Small intestine (tissue), 7 donors: ENCODE data around the gene RPL39L. TPM values are rescaled to one million over a fixed set of nuclear protein-coding genes. Genes with fewer than 3 reads are reported as not detected.
"Not testable (repeated sequence)": the region's sequence is repeated elsewhere in the genome, so short reads cannot be mapped to it uniquely, and the experiment has no call there.

Experiments
- DNase-seq, 2 donors: peaks; one replicate each; pipeline versions ENCODE4 v3.0.0 to v3.0.0-alpha.2; 2013
- FAIRE-seq: peaks from 2 replicates; lab custom pipeline; 2012; peaks lifted over from hg19 to GRCh38; lab: Jason Lieb, UNC
- H3K27ac ChIP-seq, 3 donors: one replicate each; pipeline ENCODE4 v1.5.1; 2013; ENCODE audit warnings: low read length in 2 of 3, mild to moderate bottlenecking in 2 of 3, control low read depth in 1 of 3, inconsistent platforms in 1 of 3, low read depth in 1 of 3, moderate library complexity in 1 of 3
- H3K27me3 ChIP-seq, 3 donors: one replicate each; pipeline ENCODE4 v1.6.1; 2013; ENCODE audit warnings: low read length in 3 of 3, inconsistent platforms in 1 of 3; ENCODE audit not compliant: control insufficient read depth in 3 of 3, insufficient read depth in 3 of 3
- H3K36me3 ChIP-seq, 3 donors: one replicate each; pipeline ENCODE4 v1.6.1; 2013; ENCODE audit warnings: low read length in 3 of 3, inconsistent platforms in 1 of 3, low read depth in 1 of 3, mild to moderate bottlenecking in 1 of 3, moderate library complexity in 1 of 3; ENCODE audit not compliant: control insufficient read depth in 3 of 3, insufficient read depth in 2 of 3
- H3K4me1 ChIP-seq, 3 donors: one replicate each; pipeline ENCODE4 v1.6.1; 2013; ENCODE audit warnings: low read length in 2 of 3, inconsistent platforms in 1 of 3, low read depth in 1 of 3, mild to moderate bottlenecking in 1 of 3, moderate library complexity in 1 of 3; ENCODE audit not compliant: control insufficient read depth in 3 of 3, insufficient read depth in 2 of 3
- H3K4me3 ChIP-seq, 3 donors: one replicate each; pipeline ENCODE4 v1.5.1; 2013; ENCODE audit warnings: low read length in 3 of 3, control low read depth in 1 of 3, inconsistent platforms in 1 of 3, low read depth in 1 of 3, mild to moderate bottlenecking in 1 of 3, moderate library complexity in 1 of 3
- H3K9me3 ChIP-seq, 2 donors: one replicate each; pipeline ENCODE4 v1.6.1; 2013; ENCODE audit warnings: low read depth in 1 of 2, low read length in 1 of 2; ENCODE audit not compliant: control insufficient read depth in 2 of 2, insufficient read depth in 1 of 2
- WGBS, 3 donors: extraction: QIAGEN DNeasy Blood & Tissue Kit; methylation state at CpG; one replicate each; pipeline ENCODE4 v1.1.7; 2013; 5-methylcytosine and 5-hydroxymethylcytosine counted together
- polyA plus RNA-seq, 4 donors: library from polyadenylated mRNA; stranded (reverse) in 3 of 4; unstranded in 1 of 4; fragments of 200-250 nt in 3 of 4; fragments of 120-200 nt in 1 of 4; gene quantifications; one replicate each; pipeline versions ENCODE4 v1.2.1 to v1.2.3, GENCODE V29; 2013
- donor health status: healthy with polysubstance abuse.
- donor health status: control.
- donor health status: control.
- donor health status: Bipolar disorder and iron deficiency.
- donor health status: healthy.

Gene RPL39L
- polyA plus RNA-seq, 4 donors = 2.7 to 18.6 (median 8.3) TPM

GRCh38 chr3:187135172-187135690, 4.1 kb downstream of the RPL39L start:
- WGBS, 3 donors = 87 to 96% (median 90%) methylated on average over 11 of the region's 11 CpGs
- H3K4me3 ChIP-seq = not testable (repeated sequence)

DNA sequence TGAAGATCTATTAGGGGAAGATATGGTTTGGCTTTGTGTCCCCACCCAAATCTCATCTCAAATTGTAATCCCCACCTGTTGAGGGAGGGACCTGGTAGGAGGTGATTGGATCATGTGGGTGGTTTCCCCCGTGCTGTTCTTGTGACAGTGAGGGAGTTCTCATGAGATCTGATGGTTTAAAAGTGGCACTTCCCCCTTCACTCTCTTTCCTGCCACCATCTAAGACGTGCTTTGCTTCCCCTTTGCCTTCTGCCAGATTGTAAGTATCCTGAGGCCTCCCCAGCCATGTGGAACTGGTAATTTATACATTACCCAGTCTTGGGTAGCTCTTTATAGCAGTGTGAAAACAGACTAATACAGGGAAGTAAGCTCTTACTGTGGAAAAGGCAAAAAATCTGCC, 6.1 kb downstream of the RPL39L start:
- not testable (repeated sequence) for FAIRE-seq, H3K4me1 ChIP-seq, H3K27me3 ChIP-seq, H3K9me3 ChIP-seq, H3K4me3 ChIP-seq, H3K36me3 ChIP-seq, H3K27ac ChIP-seq, DNase-seq
- 72 to 91% (median 80%) methylated on average over 2 of the region's 2 CpGs for WGBS, 3 donors

More at GRCh38 chr3:187135172-187135690, 4.1 kb downstream of the RPL39L start:
- H3K27me3 ChIP-seq, H3K36me3 ChIP-seq, H3K4me1 ChIP-seq, DNase-seq, H3K9me3 ChIP-seq, FAIRE-seq, H3K27ac ChIP-seq: not testable (repeated sequence)

DNA sequence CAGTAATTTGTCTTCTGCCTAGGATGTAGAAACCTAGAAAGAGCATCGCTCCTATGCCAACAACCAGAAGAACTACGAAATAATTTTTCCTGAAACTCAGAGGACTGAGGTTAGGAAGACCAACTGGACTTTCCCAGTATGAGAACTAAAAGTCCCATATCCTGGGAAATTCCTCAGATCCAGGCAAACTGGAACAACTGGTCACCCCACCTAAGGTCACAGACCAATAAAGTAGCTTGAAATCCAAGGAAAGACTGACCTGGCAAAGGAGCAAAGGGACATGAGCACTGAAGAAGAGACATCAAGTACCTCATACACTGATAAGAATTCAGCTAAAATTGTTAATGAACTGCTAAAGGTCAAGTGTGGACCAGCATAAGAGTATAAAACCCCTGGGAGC, 6.6 kb downstream of the RPL39L start:
- Histone ChIP-seq H3K27ac (no peak overlapping the region), H3K9me3 (peaks cover 0 to 9% of the 10 kb centered on the region in 2 donors), H3K4me3 (no peak overlapping the region), H3K36me3 (no peaks in the 10 kb centered on the region), H3K27me3 (no peaks in the 10 kb centered on the region), H3K4me1 (no peaks in the 10 kb centered on the region)
- DNase-seq (no peak), FAIRE-seq (no peak)
- WGBS, 3 donors = 96 to 98% (median 97%) methylated on average over 2 of the region's 2 CpGs

- Histone ChIP-seq H3K4me3 (no peak overlapping the region), H3K36me3 (no peaks in the 10 kb centered on the region), H3K27ac (no peak overlapping the region), H3K4me1 (no peaks in the 10 kb centered on the region), H3K27me3 (no peaks in the 10 kb centered on the region), H3K9me3 (peaks cover 0 to 9% of the 10 kb centered on the region in 2 donors)
- FAIRE-seq = no peak
- DNase-seq = no peak
- 95 to 96% (median 96%) methylated on average over 3 of the region's 3 CpGs for WGBS, 3 donors
Measured at GRCh38 chr3:187131981-187132380, 7.3 kb downstream of the RPL39L start.

GRCh38 chr3:187130346-187131066, 8.8 kb downstream of the RPL39L start:
- WGBS, 3 donors = 52 to 68% (median 59%) methylated on average over 5 of the region's 5 CpGs
- FAIRE-seq = no peak
- DNase-seq = peak; percentile 52 to 80
- Histone ChIP-seq H3K4me1 (no peaks in the 10 kb centered on the region), H3K4me3 (no peak overlapping the region), H3K27me3 (no peaks in the 10 kb centered on the region), H3K36me3 (no peaks in the 10 kb centered on the region), H3K27ac (peak overlapping the region; percentile 12 to 92 (median 79)), H3K9me3 (peaks cover 0 to 9% of the 10 kb centered on the region in 2 donors)

DNA sequence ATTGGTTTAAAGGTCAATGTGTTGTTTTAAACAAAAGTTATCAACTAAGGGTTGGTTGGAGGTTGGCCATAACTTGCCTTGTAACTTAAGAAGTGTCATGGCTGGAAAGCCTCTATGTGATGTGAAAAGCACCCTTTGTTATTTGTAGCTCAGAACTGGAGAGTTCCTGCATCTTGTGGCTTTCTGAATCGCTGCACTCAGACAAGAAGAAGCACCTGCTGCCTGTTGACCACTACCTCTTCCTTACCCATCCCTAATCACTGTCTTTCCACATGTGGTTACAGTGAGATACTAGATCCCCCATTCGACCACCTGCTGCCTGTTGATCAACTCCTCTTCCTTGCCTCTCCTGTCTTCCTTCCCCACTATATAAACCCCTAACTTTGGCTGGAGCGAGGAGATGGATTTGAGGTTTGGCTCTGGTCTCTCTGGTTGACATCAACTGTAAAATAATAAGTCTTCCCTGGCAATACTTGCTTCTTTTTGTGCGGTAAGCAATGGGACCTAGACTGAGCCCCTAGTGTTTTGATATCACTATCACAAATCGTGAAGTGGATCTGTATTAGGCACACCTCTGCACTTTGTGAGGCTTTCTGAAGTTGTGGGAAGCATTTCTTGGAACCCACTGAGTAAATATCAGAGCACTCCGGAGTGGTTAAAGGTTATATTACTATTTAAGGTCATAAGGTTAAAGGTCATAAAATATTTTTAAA, 13.8 kb downstream of the RPL39L start:
- H3K36me3 ChIP-seq = no peaks in the 10 kb centered on the region
- DNase-seq = no peak
- H3K27ac ChIP-seq = no peak overlapping the region
- H3K9me3 ChIP-seq = no peaks in the 10 kb centered on the region
- no peaks in the 10 kb centered on the region for H3K4me1 ChIP-seq
- H3K27me3 ChIP-seq = no peaks in the 10 kb centered on the region
- WGBS, 3 donors = 73 to 77% (median 75%) methylated on average over 6 of the region's 6 CpGs
- FAIRE-seq = no peak
- H3K4me3 ChIP-seq = no peak overlapping the region

DNA sequence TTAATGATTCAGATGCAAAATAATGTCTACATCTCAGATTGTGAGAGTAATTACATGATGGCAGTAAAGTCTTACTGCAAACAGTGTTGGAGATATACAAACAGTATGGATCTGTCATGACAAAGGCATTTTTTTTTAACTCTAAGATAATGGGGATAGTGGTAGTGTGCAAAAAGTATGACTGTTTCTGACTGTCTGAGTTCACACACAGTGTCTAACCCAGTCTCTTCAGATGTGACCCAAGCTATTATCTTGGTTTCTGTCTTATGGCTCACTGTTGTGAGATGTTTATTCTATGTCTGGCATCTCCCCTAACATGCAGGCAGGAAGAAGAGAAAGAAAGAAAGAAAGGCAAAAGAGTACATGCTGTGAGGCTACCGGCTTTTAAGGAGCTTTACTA, 17.0 kb downstream of the RPL39L start:
- Histone ChIP-seq H3K4me1 (no peaks in the 10 kb centered on the region), H3K27me3 (no peaks in the 10 kb centered on the region), H3K4me3 (no peak overlapping the region), H3K27ac (no peak overlapping the region), H3K9me3 (no peaks in the 10 kb centered on the region), H3K36me3 (no peaks in the 10 kb centered on the region)
- no peak for FAIRE-seq
- WGBS, 3 donors = 90 to 100% (median 95%) methylated on average over 1 of the region's 1 CpG
- no peak for DNase-seq

DNA sequence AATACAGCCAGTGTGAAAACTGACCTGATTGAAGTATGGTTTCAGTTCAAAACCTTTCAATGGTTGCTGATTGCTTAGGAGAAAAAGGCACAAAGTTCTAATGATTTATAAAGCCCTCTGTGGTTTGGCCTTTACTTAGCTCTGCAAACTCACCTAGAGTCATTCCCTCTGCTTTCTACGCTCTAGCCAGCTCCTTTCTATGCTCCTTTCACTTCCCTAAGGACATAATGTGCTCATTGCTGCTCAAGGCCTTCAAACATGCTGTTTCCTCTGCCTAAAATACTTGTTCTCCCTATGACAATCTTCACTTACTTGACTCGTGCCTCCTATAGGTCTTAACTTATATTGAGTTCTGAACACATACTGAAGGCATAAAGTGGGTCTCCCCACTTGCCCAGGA, 19.0 kb downstream of the RPL39L start:
- DNase-seq (no peak), FAIRE-seq (no peak)
- Histone ChIP-seq H3K4me1 (no peaks in the 10 kb centered on the region), H3K27me3 (no peaks in the 10 kb centered on the region), H3K36me3 (no peaks in the 10 kb centered on the region), H3K9me3 (no peaks in the 10 kb centered on the region), H3K27ac (no peak overlapping the region), H3K4me3 (no peak overlapping the region)
- WGBS, 3 donors = 80 to 92% (median 85%) methylated on average over 2 of the region's 2 CpGs
